ENCODE measurements around the gene TFDP2. TPM values are rescaled to one million over a fixed set of nuclear protein-coding genes. Genes with fewer than 3 reads are reported as not detected.
A peak's percentile ranks its signal among the peaks of the same experiment; 100 is the strongest.

Gene TFDP2
- total RNA-seq, 2 donors from 2014 or later, result 62.7 to 76.4 TPM

DNA sequence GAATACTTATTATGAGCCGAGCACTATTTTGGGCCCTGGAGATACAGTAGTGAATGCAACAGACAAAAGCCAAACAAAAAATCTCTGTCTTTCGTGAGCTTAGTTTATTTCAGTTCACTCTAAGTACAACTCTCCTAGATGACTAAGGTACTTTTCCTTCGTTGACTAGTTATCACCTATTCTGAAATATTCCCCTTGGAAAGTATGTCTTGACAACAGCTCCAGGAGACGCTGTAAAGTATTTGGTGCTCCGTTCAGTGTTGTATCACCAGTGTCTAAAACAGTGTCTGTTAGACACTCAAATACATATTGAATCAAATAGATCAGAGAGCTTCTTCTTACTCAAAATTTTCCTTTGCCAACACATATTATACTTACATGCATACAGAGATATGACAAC, 119.6 kb downstream of the TFDP2 start:
- WGBS, 2 experiments (ENCODE audit: insufficient coverage in 1 of 2, insufficient read length in 1 of 2), result 88 to 93% methylated on average over 4 to 5 of the region's 5 CpGs
- peaks cover 2% of the 10 kb centered on the region for H3K9me3 Mint-ChIP-seq
- no peaks in the 10 kb centered on the region for H3K36me3 Mint-ChIP-seq (ENCODE audit: low read depth)
- H3K4me3 Mint-ChIP-seq, result no peak overlapping the region
- no peaks in the 10 kb centered on the region for H3K27me3 Mint-ChIP-seq (ENCODE audit: insufficient read depth)
- H3K4me1 ChIP-seq (ENCODE audit: control insufficient read depth, insufficient read depth, low read length), result no peaks in the 10 kb centered on the region
- no peaks in the 10 kb centered on the region for H3K9me3 ChIP-seq (ENCODE audit: control insufficient read depth, low read length)
- no peak for TF ChIP-seq CTCF (conservative IDR thresholded peaks at IDR 0.05)
- H3K27ac ChIP-seq (ENCODE audit: low read depth, low read length), result peak overlapping the region; percentile 34
- no peak overlapping the region for H3K27ac Mint-ChIP-seq
- DNase-seq, result no peak
- H3K27me3 ChIP-seq (ENCODE audit: control insufficient read depth, insufficient read depth, low read length, poor library complexity, severe bottlenecking), result no peaks in the 10 kb centered on the region
- H3K4me1 Mint-ChIP-seq, result peaks cover 19% of the 10 kb centered on the region
- no peaks in the 10 kb centered on the region for H3K36me3 ChIP-seq (ENCODE audit: control insufficient read depth, insufficient read depth, low read length)
- H3K9ac ChIP-seq (ENCODE audit: extremely low read depth, low read length, poor library complexity, severe bottlenecking), result no peak overlapping the region
- no peak overlapping the region for H3K4me3 ChIP-seq (ENCODE audit: low read length)

GRCh38 chr3:142029052-142029642, 120.2 kb downstream of the TFDP2 start:
- Histone ChIP-seq H3K27me3 (ENCODE audit: control insufficient read depth, insufficient read depth, low read length, poor library complexity, severe bottlenecking) (no peaks in the 10 kb centered on the region), H3K4me3 (ENCODE audit: low read length) (no peak overlapping the region), H3K9ac (ENCODE audit: extremely low read depth, low read length, poor library complexity, severe bottlenecking) (no peak overlapping the region), H3K9me3 (ENCODE audit: control insufficient read depth, low read length) (no peaks in the 10 kb centered on the region), H3K36me3 (ENCODE audit: control insufficient read depth, insufficient read depth, low read length) (no peaks in the 10 kb centered on the region), H3K4me1 (ENCODE audit: control insufficient read depth, insufficient read depth, low read length) (no peaks in the 10 kb centered on the region), H3K27ac (ENCODE audit: low read depth, low read length) (peak overlapping the region; percentile 34)
- peaks cover 4% of the 10 kb centered on the region for H3K36me3 Mint-ChIP-seq (ENCODE audit: low read depth)
- H3K27ac Mint-ChIP-seq, result peak overlapping the region; percentile 32
- no peaks in the 10 kb centered on the region for H3K9me3 Mint-ChIP-seq
- WGBS, 2 experiments (ENCODE audit: insufficient coverage in 1 of 2, insufficient read length in 1 of 2), result 61 to 64% methylated on average over 3 of the region's 3 CpGs
- H3K4me1 Mint-ChIP-seq, result peaks cover 19% of the 10 kb centered on the region
- DNase-seq, result no peak
- TF ChIP-seq CTCF (conservative IDR thresholded peaks at IDR 0.05), result no peak
- no peaks in the 10 kb centered on the region for H3K27me3 Mint-ChIP-seq (ENCODE audit: insufficient read depth)
- no peak overlapping the region for H3K4me3 Mint-ChIP-seq

GRCh38 chr3:142028243-142028777, 121.0 kb downstream of the TFDP2 start:
- H3K9ac ChIP-seq (ENCODE audit: extremely low read depth, low read length, poor library complexity, severe bottlenecking), result peak overlapping the region; percentile 64
- Mint-ChIP-seq H3K27me3 (ENCODE audit: insufficient read depth) (no peaks in the 10 kb centered on the region), H3K36me3 (ENCODE audit: low read depth) (peaks cover 8% of the 10 kb centered on the region), H3K9me3 (no peaks in the 10 kb centered on the region), H3K4me3 (peak overlapping the region; percentile 69), H3K27ac (peak overlapping the region; percentile 94), H3K4me1 (peaks cover 13% of the 10 kb centered on the region)
- no peaks in the 10 kb centered on the region for H3K4me1 ChIP-seq (ENCODE audit: control insufficient read depth, insufficient read depth, low read length)
- TF ChIP-seq CTCF (conservative IDR thresholded peaks at IDR 0.05), result peak; percentile 16
- H3K36me3 ChIP-seq (ENCODE audit: control insufficient read depth, insufficient read depth, low read length), result no peaks in the 10 kb centered on the region
- WGBS, 2 experiments (ENCODE audit: insufficient coverage in 1 of 2, insufficient read length in 1 of 2), result 4 to 6% methylated on average over 2 to 4 of the region's 4 CpGs
- no peaks in the 10 kb centered on the region for H3K9me3 ChIP-seq (ENCODE audit: control insufficient read depth, low read length)
- H3K27me3 ChIP-seq (ENCODE audit: control insufficient read depth, insufficient read depth, low read length, poor library complexity, severe bottlenecking), result no peaks in the 10 kb centered on the region
- H3K27ac ChIP-seq (ENCODE audit: low read depth, low read length), result peak overlapping the region; percentile 97
- peak; percentile 63 for DNase-seq
- peak overlapping the region; percentile 87 for H3K4me3 ChIP-seq (ENCODE audit: low read length)

Data from endodermal cell (in vitro differentiated cells).